ENCODE measurements around the gene IMMP2L.

DNA sequence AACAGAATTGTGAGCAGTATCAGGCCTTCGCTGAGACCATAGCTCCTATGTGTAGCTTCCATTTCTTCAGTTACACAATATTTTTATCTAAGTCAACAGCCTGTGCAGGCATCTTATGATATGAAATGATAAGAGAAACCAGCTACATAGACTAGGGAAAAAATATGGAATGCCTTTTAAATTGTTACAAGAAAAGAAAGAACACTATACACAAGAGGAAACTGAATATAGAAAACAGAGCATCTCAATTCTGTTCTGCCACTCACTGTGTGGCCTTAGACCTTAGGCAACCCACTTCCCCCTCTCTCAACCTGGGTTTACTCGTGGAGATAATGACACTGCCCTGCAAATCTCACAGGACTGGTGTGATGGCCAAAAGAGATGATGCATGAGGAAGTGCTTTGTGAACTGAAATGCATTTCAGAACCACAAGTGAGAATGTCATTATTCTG is 338.5 kb downstream of the IMMP2L start:
- TF ChIP-seq, protein P1, sequence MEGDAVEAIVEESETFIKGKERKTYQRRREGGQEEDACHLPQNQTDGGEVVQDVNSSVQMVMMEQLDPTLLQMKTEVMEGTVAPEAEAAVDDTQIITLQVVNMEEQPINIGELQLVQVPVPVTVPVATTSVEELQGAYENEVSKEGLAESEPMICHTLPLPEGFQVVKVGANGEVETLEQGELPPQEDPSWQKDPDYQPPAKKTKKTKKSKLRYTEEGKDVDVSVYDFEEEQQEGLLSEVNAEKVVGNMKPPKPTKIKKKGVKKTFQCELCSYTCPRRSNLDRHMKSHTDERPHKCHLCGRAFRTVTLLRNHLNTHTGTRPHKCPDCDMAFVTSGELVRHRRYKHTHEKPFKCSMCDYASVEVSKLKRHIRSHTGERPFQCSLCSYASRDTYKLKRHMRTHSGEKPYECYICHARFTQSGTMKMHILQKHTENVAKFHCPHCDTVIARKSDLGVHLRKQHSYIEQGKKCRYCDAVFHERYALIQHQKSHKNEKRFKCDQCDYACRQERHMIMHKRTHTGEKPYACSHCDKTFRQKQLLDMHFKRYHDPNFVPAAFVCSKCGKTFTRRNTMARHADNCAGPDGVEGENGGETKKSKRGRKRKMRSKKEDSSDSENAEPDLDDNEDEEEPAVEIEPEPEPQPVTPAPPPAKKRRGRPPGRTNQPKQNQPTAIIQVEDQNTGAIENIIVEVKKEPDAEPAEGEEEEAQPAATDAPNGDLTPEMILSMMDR (IDR thresholded peaks at IDR 0.05; ENCODE audit: low read depth, low read length, missing input control): no peak
- TF ChIP-seq, protein P2, sequence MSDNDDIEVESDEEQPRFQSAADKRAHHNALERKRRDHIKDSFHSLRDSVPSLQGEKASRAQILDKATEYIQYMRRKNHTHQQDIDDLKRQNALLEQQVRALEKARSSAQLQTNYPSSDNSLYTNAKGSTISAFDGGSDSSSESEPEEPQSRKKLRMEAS (IDR thresholded peaks at IDR 0.05): no peak

All from liver (tissue), 2 donors.